Stimulated activated CD8-positive, alpha-beta memory T cell treated with anti-CD3 and anti-CD28 coated beads, Interleukin-7, amount 100 ng/mL, for 1 hour (primary cell): ENCODE data around the gene TMC1.
"Not testable (repeated sequence)": the region's sequence is repeated elsewhere in the genome, so short reads cannot be mapped to it uniquely, and the experiment has no call there.

Experiments
- DNase-seq, 2 donors: peaks; one replicate each; pipeline ENCODE4 v3.0.0-alpha.2; 2020; ENCODE audit warnings: low read depth in 2 of 2

The TMC1 gene

DNA sequence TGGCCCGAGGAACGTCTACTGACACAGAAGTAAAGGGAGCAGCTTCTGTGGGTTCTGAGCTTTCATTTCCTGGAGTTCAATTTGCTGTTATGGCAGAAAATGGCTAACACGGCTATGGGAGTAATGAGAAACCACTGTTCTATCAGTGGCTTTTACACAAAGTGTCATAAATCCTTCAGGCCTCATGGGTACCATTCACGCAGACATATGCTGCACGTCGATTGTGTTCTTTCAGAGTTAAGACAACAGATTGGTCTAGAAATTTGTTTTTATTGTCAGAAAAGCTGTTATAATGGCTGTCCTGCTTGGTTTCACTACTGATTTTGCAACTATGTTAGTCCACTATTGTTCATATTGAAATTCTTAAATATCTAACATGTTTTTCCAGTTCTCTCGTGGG is 296.0 kb downstream of the TMC1 start:
- no peak for DNase-seq

- no peak for DNase-seq
Measured at GRCh38 chr9:72818385-72818784, 297.0 kb downstream of the TMC1 start.

GRCh38 chr9:72823971-72824370 is 302.6 kb downstream of the TMC1 start:
- no peak for DNase-seq

DNA sequence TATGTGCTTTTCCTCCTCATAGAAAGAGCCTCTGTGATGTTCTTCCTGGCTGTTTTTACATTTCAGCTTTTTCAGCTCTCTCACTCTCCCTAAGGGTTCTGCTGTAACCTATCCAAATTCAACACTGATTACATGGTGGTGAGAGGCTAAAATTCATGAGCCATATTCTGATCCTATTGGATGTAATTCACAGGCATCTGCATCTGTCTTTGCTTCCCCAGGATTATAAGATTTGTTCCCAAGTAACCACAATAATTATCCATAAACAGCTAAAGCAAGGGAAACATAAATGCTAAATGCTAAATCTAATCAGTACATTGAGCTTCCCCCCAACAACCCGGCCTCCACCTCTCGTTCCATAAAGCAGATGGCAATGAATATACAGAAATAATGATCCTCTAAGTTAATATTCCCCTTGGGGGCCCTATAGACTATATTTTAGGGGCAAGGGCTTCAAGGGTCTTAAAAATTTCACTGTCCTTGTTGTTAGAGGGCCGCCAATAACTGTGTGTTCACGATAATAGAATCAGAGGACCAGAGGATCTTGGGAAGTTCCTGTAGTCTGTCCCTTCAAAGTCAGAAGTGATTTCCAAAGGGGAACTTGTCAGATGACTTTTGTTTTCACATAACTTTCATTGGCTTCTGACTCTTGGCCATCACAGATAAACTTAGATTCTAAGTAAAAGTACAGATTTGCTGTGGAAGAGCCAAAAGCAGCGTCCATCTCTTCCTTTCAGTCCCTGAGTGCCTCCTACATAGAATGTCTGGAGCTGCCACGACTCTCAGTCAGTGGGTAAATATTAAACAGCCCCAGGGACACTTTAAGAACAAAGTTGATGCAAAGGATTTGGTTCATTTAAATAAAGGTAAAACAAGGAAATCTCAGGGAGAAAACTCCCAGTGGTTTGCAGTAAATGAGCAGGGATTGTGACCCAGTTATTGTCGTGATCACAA is 305.9 kb downstream of the TMC1 start:
- DNase-seq, result no peak

DNA sequence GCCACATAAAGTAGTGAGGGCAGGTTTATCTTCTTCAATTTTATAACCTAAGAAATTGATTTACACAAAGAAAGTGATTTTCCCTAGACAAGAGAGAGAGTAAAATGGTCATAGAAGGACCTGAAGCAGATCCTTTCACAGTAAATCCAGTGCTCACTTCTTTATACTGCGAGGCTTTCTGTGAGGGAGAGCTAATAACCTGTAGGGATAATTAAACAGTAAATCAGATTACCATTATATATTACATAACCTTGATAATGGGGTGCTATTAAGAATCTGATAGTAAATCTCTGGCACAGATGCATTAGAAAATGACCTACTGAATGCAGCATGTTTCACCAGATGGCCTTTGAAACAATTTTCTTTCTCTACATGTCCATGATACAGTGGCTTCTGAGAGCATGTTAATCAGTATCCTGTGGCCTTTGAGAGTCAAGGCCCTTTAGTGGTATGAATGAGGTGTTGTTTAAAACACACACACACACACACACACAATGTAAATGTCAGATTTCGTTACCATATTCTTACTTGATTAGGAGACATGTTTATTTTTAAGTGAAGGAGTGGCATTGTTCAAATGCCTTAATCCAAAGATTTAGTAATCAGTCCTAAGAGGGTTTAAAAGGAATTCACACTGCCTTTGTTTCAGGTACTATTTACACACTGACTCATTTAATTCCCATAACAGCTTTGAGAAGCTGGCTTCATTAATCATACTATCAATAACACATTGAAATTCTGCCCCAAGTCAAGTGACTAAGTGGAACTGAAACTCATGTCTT is 306.7 kb downstream of the TMC1 start:
- no peak for DNase-seq

DNA sequence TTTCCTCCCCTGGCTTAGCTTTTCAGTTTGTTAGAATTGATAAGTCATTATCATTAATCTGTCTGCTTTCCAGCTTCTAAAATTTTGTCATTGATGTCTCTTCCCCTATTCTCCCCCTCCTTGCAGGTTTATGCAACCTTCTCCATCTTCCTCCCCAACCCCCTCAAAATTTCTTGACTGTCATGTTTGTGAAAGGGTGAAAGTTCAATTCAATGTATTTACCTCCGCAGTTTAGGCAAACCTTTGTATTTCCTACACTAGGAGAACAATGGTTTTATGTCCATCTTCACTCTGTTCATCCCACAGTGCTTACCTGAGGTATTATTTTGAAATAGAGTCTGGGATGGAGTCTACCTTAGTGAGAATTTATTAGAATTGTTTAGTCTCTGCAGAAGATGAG is 313.6 kb downstream of the TMC1 start:
- DNase-seq, result no peak

- DNase-seq, result no peak
Measured at GRCh38 chr9:72836790-72837189, 315.4 kb downstream of the TMC1 start.

DNA sequence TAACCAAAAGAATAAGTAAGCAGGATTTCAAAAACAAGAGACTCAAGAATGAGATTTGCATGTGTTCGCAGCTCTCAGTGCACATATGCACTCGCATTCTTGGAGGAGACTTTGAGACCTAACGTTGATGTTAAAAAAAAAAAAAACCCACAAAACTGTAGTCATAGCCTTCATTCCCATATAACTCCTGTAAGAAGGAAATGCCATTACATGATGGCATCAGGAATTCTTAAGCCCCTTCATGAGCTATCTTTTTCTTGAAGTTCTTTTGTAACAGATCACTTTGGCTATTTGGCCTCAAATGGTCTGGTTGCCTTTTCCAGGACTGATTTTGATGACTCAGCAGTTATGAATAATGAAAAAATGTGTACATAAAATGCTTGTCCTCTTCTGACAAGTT is 317.7 kb downstream of the TMC1 start:
- DNase-seq, result no peak

DNA sequence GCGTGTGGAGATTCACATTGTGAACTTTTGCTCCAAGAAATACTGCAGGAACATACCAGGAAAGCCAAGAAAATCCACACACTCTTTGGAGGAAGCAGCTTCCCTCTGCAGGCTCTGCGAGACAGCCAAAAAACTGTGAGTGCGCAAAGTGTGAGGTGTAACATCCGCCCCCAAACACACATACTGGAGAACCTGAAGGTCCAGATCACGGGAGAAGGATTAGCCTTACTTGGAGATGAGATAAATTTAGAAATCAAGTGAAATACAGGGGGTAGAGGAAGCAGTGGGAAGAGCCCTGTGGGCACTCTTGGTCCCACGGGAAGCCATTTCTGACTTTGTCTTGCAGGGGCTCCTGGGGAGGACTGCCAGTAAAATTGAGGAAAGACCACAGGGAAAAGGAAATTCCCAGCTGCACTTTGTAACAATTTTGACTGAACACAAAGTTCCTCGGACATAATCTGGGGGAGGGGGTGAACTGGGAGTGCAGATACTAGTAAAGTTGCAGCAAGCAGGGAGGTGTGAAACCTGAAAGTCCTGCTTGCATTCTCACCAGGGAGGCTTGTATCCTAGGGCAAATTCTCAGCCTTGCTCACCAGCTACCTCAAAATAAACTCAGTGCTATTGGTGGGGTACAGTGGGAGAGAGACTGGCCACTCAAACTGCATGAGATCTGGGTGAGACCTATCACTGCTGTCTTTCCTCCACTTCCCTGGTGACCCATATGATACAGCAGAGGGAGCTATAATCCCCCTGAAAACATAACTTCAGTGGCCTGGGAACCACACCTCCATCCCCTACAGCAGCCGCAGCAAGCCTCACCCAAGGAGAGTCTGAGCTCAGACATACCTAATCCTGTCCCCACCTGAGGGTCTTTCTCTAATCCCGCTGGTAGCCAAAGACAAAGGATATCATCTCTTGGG is 322.4 kb downstream of the TMC1 start:
- no peak for DNase-seq

DNA sequence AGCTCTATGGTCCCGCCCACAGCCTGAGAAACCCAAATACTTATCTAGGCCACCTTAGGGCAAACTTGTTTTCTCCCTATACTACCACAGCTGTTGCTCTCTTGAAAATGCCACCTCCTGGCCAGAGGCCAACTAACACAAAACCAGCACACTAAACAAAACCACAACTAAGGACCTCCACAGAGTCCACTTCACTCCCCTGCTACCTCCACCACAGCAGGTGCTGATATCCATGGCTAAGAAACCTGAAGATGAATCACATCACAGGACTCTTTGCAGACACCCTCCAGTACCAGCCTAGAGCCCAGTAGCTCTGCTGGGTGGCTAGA is 323.0 kb downstream of the TMC1 start:
- DNase-seq, result no peak

GRCh38 chr9:72845052-72845451 is 323.6 kb downstream of the TMC1 start:
- not testable (repeated sequence) for DNase-seq

GRCh38 chr9:72850209-72850608 is 328.8 kb downstream of the TMC1 start:
- DNase-seq, result not testable (repeated sequence)

DNA sequence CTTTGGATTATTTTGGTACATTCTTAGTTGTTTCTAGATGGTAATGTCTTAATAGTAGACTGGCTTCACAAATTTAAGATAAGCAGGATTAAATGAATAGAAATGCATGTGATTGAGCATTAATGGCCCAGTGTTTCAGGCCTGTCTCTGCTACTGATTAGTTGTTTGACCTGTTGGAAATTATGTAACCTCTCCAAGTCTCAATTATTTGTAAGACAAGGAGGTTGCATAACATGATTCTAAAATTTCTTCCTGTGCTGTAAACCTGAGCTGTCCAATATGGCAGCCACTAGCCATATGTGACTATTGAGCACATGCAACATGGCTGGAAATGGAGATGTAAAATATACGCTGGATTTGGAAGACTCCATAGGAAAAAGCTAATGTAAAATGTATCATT is 333.9 kb downstream of the TMC1 start:
- no peak for DNase-seq

- DNase-seq, result no peak
Measured at GRCh38 chr9:72855890-72856523, 334.6 kb downstream of the TMC1 start.

- DNase-seq, result no peak
Measured at GRCh38 chr9:72856972-72857623, 335.7 kb downstream of the TMC1 start.

GRCh38 chr9:72857624-72857996 is 336.2 kb downstream of the TMC1 start:
- no peak for DNase-seq

- DNase-seq, result no peak
Measured at GRCh38 chr9:72858089-72858912, 336.9 kb downstream of the TMC1 start.

- DNase-seq, result not testable (repeated sequence)
Measured at GRCh38 chr9:72862788-72863187, 341.4 kb downstream of the TMC1 start.

DNA sequence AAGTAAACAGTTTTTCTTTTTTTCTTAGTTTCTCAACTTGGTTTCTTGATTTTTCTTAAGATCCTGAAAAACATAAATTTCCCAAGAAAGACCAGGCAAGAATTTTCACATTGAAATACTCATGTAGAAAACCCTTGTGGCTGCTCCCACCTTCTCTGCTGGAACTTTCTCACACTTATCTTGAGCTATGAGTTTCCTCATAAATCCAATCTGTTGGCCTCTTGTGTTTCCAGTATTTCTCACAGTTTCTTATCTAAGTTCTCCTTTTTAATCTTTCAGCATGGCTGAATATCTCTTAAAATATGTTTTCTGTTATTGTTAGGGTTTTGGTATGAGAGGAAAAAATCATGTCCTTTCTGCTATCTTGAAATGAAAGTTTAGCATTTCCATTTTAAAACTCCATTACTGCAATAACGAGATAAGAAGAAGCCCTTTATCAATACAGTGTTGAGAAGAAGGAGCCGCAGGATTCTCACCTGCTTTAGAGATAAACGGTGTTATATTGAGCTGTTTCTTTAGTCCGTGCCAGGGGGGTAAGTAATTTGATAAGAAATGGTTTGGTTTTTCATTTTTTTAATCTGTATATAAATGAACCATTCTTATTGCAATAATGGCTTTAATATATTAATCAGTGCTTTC is 342.2 kb downstream of the TMC1 start:
- DNase-seq, result no peak

GRCh38 chr9:72864327-72864726 is 342.9 kb downstream of the TMC1 start:
- DNase-seq, result no peak
